ACC112 (cell line): ENCODE data around the gene UGP2.

ENCODE experiments used
- H2AFZ ChIP-seq: fragments of 200-600 bp; sonication (generic); one replicate; pipeline ENCODE4 v1.6.0; 2017; ENCODE audit warnings: antibody characterized with exemption, low read length; ENCODE audit not compliant: unreplicated experiment
- H3K27ac ChIP-seq: fragments of 200-600 bp; sonication (generic); 2 replicates; pipeline ENCODE4 v1.5.1; 2014; ENCODE audit warnings: low read depth, mild to moderate bottlenecking, antibody characterized with exemption, low read length, moderate library complexity
- H3K27me3 ChIP-seq: fragments of 200-600 bp; sonication (generic); 2 replicates; pipeline ENCODE4 v1.6.1; 2014; ENCODE audit warnings: mild to moderate bottlenecking, antibody characterized with exemption, low read length, moderate library complexity, mixed read lengths; ENCODE audit not compliant: insufficient read depth
- H3K36me3 ChIP-seq: fragments of 200-600 bp; sonication (generic); 2 replicates; pipeline ENCODE4 v1.6.1; 2016; ENCODE audit warnings: mild to moderate bottlenecking, antibody characterized with exemption, low read length, moderate library complexity, mixed read lengths; ENCODE audit not compliant: insufficient read depth
- H3K4me1 ChIP-seq: fragments of 200-600 bp; sonication (generic); one replicate; pipeline ENCODE4 v1.6.1; 2016; ENCODE audit warnings: low read length, mixed read lengths; ENCODE audit not compliant: insufficient read depth, unreplicated experiment, control insufficient read depth
- H3K4me3 ChIP-seq: fragments of 200-600 bp; sonication (generic); 2 replicates; pipeline ENCODE4 v1.5.1; 2014; ENCODE audit warnings: mild to moderate bottlenecking, low read depth, low read length
- H3K79me2 ChIP-seq: fragments of 200-600 bp; sonication (generic); one replicate; pipeline ENCODE4 v1.6.0; 2016; ENCODE audit warnings: low read length; ENCODE audit not compliant: control insufficient read depth, unreplicated experiment, insufficient read depth

Gene UGP2

DNA sequence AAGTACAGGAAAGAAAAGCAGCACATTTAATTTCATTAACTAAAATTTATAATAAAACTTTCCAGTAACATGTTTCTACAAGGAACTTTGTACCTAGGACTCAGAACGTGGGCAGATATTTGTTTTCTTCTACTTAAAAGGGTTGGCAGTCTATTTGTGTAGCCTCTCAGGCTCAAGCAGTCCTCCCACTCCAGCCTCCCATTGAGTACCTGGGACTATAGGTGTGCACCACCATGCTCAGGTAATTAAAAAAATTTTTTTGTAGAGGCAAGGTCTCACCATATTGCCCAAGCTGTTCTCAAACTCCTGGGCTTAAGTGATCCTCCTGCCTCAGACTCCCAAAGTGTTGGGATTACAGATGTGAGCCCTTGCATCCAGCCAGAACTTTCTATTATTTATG is 36.8 kb downstream of the UGP2 start:
- Histone ChIP-seq H2AFZ (no peak overlapping the region), H3K27me3 (no peaks in the 10 kb centered on the region), H3K36me3 (peaks cover 44% of the 10 kb centered on the region), H3K27ac (no peak overlapping the region), H3K79me2 (peaks cover 50% of the 10 kb centered on the region), H3K4me1 (peaks cover 5% of the 10 kb centered on the region), H3K4me3 (no peak overlapping the region)

DNA sequence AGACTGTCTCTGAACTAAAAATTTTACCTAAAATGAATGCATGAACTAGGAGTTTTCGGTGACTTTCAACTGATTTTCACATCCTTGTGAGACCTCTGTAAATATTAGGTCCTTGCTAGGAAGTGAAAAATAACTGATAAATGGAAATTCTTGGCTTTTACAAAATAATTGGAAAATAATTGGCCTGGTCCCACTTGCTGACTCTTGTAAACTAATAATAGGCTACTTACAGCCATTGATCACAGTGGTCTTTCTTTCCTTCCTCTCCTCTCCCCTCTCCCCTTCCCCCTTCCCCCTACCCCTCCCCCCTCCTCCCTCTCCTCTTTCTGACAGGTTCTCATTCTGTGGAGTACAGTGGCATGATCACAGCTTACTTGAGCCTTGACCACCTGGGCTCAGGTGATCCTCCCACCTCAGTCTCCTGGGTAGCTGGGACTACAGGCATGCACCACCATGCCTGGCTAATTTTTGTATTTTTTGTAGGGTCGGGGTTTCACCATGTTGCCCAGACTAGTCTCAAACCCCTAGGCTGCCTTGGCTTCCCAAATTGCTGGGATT is 38.3 kb downstream of the UGP2 start:
- Histone ChIP-seq H3K27me3 (no peaks in the 10 kb centered on the region), H3K36me3 (peaks cover 35% of the 10 kb centered on the region), H3K27ac (no peak overlapping the region), H2AFZ (no peak overlapping the region), H3K4me3 (no peak overlapping the region), H3K4me1 (peaks cover 3% of the 10 kb centered on the region), H3K79me2 (peaks cover 35% of the 10 kb centered on the region)

DNA sequence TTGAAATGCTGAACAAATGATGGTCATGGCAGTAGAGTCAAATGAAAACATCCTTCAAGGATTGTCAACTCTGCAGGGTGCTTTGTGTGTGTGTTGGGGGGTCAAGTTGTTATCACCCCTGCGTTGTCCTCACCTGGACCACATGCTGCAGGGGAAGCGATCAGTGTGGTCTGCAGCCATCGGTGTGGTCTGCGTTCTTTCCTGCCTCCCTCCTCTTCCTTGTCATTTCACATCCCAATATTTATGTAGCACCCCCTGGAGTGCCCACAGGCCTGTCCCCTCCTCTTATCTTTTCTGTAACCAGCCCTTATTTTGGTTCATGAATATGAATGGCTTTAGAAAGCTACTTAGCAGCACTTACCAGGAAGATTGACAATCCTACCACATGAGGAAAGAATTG is 38.9 kb downstream of the UGP2 start:
- Histone ChIP-seq H3K36me3 (peaks cover 37% of the 10 kb centered on the region), H3K27ac (no peak overlapping the region), H3K4me3 (no peak overlapping the region), H3K4me1 (no peaks in the 10 kb centered on the region), H2AFZ (no peak overlapping the region), H3K79me2 (peaks cover 28% of the 10 kb centered on the region), H3K27me3 (no peaks in the 10 kb centered on the region)

DNA sequence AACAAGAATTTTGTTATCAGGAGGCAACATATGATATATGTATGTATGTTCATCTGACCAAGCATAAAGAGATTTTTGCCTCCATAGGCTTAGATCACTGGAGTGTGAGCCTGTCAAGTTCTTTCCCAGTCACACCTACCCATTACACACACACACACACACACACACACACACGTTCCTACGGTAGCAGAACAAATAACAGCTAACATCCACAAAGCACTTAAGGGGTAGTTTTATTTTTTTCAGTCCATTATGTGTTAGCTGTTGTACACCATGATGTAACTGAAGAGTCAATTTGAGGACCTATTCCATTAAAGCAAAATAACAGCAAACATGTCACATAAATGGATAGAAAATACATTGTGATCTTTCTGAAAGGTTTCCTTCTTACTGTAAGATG is 39.5 kb downstream of the UGP2 start:
- no peak overlapping the region for H2AFZ ChIP-seq
- no peak overlapping the region for H3K4me3 ChIP-seq
- H3K79me2 ChIP-seq = peaks cover 22% of the 10 kb centered on the region
- H3K36me3 ChIP-seq = peaks cover 39% of the 10 kb centered on the region
- H3K27ac ChIP-seq = no peak overlapping the region
- no peaks in the 10 kb centered on the region for H3K27me3 ChIP-seq
- no peaks in the 10 kb centered on the region for H3K4me1 ChIP-seq

DNA sequence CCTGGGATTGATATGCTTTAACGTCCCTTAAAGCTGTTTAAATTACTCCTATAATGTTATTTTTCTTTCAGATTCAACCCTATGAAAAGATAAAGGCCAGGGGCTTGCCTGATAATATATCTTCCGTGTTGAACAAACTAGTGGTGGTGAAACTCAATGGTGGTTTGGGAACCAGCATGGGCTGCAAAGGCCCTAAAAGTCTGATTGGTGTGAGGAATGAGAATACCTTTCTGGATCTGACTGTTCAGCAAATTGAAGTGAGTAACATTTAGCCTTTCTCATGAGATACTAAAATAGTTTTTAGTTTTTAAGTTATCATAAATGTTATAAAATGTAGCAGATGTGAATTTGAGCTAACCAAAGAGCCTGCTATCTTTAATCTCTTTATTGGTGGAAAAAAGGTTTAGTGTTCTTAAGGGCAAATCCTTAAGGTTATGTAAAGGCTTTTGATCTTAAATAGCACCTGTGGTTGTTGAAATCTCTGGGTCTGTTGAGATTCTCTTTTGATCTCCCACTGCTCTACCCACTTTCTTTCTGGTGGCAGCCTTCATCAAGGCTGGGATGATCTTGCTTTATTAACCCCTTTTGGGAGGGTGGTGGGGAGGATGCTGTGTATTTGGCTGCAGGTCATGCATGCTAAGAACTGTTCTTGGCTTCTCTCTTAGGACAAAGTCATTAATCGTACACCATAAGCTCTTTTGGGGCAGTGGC is 40.9 kb downstream of the UGP2 start:
- no peak overlapping the region for H3K4me3 ChIP-seq
- no peak overlapping the region for H3K27ac ChIP-seq
- H2AFZ ChIP-seq = no peak overlapping the region
- H3K36me3 ChIP-seq = peaks cover 39% of the 10 kb centered on the region
- H3K27me3 ChIP-seq = no peaks in the 10 kb centered on the region
- peaks cover 11% of the 10 kb centered on the region for H3K79me2 ChIP-seq
- no peaks in the 10 kb centered on the region for H3K4me1 ChIP-seq

DNA sequence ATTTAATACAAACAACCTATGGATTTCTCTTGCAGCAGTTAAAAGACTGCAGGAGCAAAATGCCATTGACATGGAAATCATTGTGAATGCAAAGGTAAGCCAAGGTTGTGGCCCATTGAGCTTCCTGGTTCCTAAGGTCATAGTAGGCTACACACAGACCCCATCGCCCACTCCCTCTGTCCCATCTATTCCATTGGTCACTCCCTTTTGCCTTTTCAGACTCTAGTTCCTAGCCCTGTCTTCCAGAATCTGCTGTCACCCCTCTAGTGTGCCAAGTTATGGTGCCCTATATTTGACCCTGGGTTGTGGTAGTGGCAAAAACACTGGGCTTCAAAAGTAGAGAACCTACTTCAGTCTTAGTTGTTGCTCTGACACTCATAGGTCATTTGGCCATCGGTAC is 44.7 kb downstream of the UGP2 start:
- peaks cover 3% of the 10 kb centered on the region for H3K79me2 ChIP-seq
- no peaks in the 10 kb centered on the region for H3K27me3 ChIP-seq
- no peak overlapping the region for H2AFZ ChIP-seq
- H3K36me3 ChIP-seq = peaks cover 65% of the 10 kb centered on the region
- no peak overlapping the region for H3K27ac ChIP-seq
- no peaks in the 10 kb centered on the region for H3K4me1 ChIP-seq
- no peak overlapping the region for H3K4me3 ChIP-seq

DNA sequence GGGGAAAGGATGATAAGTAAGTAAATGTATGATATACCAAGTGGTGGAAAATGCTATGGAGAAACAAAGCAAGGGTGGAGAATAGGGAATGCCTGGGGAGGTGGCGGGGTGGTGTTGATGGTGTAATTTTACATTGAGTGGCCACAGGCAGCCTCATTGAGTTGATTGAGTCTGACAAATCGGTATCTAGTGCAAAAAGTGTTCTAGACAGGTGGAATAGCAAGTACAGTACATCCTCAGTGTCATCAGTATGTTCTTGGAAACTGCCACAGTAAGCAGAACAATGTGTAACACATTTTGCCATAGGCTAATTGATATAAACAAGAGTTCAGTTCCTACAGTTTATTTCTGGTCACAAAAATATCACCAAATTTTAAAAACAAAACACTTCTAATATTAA is 46.4 kb downstream of the UGP2 start:
- H2AFZ ChIP-seq = no peak overlapping the region
- no peaks in the 10 kb centered on the region for H3K4me1 ChIP-seq
- no peaks in the 10 kb centered on the region for H3K27me3 ChIP-seq
- H3K79me2 ChIP-seq = peaks cover under 1% of the 10 kb centered on the region
- no peak overlapping the region for H3K27ac ChIP-seq
- H3K4me3 ChIP-seq = no peak overlapping the region
- H3K36me3 ChIP-seq = peaks cover 66% of the 10 kb centered on the region

DNA sequence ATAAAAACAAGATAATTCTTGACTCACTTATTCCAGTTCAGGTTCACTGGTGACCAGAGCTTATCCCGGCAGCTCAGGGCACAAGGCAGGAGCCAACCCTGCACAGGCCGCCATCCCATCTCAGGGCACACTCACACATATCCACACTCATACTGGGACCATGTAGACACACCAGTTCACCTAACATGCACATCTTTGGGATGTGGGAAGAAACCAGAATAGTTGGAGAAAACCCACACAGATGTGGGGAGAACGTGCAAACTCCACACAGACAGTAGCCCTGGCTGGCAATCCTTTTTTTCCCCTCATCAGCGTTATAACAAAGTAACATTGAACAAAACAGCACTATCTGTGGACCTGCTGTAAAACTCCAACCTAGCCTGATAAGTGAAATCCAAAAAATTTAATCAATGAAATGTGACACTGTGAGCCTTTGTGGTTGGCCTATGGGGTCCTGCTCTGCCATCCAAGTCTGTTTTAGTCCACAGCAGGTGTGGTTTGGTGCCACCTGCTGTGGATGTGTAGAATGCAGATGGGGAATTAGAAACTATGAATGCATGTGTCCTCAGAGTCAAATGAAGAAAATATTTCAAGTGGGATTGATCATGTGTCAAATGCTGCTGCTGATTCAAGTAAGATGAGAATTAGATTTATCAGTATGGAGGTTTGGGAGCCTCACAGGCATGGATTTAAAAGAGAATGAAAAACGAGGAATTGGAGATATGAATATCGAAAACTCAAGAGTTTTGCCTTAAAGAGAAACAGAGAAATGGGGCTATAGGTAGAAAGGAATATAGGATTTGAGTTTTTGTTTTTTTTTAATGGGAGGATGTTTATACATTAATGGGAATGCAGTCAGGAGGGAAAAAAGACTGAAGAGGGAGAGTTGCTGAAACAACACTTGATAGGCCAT is 47.0 kb downstream of the UGP2 start:
- H3K36me3 ChIP-seq = peaks cover 66% of the 10 kb centered on the region
- no peak overlapping the region for H3K27ac ChIP-seq
- H2AFZ ChIP-seq = no peak overlapping the region
- no peaks in the 10 kb centered on the region for H3K4me1 ChIP-seq
- H3K4me3 ChIP-seq = no peak overlapping the region
- H3K79me2 ChIP-seq = no peaks in the 10 kb centered on the region
- H3K27me3 ChIP-seq = no peaks in the 10 kb centered on the region

DNA sequence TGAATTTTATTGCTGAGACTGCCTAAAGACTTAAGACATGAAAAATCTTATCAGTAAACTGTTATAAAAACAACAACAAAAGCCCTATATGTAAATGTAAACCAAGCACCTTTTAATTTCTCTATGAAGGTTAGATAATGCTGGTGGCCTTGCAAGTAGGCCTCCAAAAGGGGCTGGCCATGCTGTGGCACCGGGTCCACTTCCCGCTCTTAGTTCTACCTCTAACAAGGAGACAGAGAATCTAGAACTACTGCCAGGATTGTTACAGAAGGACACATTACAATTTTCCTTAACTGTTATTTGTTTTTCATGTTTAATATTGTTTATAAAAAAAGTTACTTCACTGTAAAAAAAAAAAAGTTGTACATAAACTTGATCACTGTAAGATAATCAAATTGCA is 49.0 kb downstream of the UGP2 start:
- Histone ChIP-seq H3K4me3 (no peak overlapping the region), H3K4me1 (no peaks in the 10 kb centered on the region), H3K27me3 (no peaks in the 10 kb centered on the region), H3K36me3 (peaks cover 60% of the 10 kb centered on the region), H3K79me2 (no peaks in the 10 kb centered on the region), H3K27ac (no peak overlapping the region), H2AFZ (no peak overlapping the region)

DNA sequence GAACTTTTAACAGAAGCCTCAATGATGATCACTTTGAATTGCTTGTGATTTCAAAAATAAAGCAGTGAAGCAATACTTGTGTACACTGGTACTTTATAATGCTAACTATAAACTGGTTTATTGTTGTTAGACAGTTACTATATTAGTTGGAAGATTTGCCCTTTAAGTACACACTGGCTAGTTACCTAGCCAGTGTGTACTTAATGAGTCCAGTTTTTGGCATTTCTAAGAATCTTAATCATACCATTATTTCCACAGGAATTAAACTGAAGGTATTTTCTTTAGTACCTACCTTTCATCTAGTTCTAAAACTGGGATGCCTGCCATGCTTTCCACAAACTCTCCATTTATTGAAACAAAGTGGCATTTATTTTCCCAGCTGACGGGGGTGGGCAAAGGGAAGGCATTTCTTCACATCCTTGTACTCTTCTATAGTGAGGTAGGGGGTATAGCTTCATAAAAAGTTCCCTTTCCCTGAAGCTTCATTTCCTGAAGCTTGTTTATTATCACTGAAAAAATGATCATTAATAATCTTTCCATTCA is 49.9 kb downstream of the UGP2 start:
- H3K4me3 ChIP-seq = no peak overlapping the region
- H3K4me1 ChIP-seq = no peaks in the 10 kb centered on the region
- no peak overlapping the region for H2AFZ ChIP-seq
- no peaks in the 10 kb centered on the region for H3K27me3 ChIP-seq
- no peaks in the 10 kb centered on the region for H3K79me2 ChIP-seq
- no peak overlapping the region for H3K27ac ChIP-seq
- peaks cover 59% of the 10 kb centered on the region for H3K36me3 ChIP-seq
